Ascending aorta (tissue), 2 donors: ENCODE measurements around the gene CYP1A2. TPM values are rescaled to one million over a fixed set of nuclear protein-coding genes. Genes with fewer than 3 reads are reported as not detected.
"Not testable (repeated sequence)": the region's sequence is repeated elsewhere in the genome, so short reads cannot be mapped to it uniquely, and the experiment has no call there.

Experiments
- DNase-seq, 2 donors: peaks; one replicate each; pipeline ENCODE4 v3.0.0-alpha.2; 2019; ENCODE audit warnings: low spot score in 2 of 2
- H3K27ac ChIP-seq, 2 donors: fragments of 200-600 bp; sonication (generic); one replicate each; pipeline ENCODE4 v1.5.1; 2016 to 2017; ENCODE audit warnings: mild to moderate bottlenecking in 1 of 2
- H3K27me3 ChIP-seq: fragments of 200-600 bp; sonication (generic); one replicate; pipeline ENCODE4 v1.5.1; 2017
- H3K36me3 ChIP-seq, 2 donors: fragments of 200-600 bp; sonication (generic); one replicate each; pipeline ENCODE4 v1.5.1; 2016
- H3K4me1 ChIP-seq, 2 donors: fragments of 200-600 bp; sonication (generic); one replicate each; pipeline ENCODE4 v1.5.1; 2016 to 2017; ENCODE audit warnings: mild to moderate bottlenecking in 1 of 2
- H3K4me3 ChIP-seq, 2 donors: fragments of 200-600 bp; sonication (generic); one replicate each; pipeline ENCODE4 v1.5.1; 2016 to 2017; ENCODE audit warnings: mild to moderate bottlenecking in 1 of 2
- H3K9me3 ChIP-seq, 2 donors: fragments of 200-600 bp; sonication (generic); one replicate each; pipeline ENCODE4 v1.5.1; 2016
- intact Hi-C: fragments of 100-400 bp; cut with DNase I; formaldehyde crosslinking; loops from one replicate; pipeline ENCODE4 v1.15.1; 2023
- total RNA-seq: library from RNA; depleted of rRNA; stranded (reverse); fragments of >200 nt; gene quantifications from one replicate; pipeline ENCODE4 v1.1.0, GENCODE V29; 2016
- TF ChIP-seq, protein P1 (sequence below), 3 experiments: fragments of 200-600 bp in 2 of 3; fragments of 450-650 bp in 1 of 3; sonication (generic) in 2 of 3; IDR thresholded peaks; one replicate each; pipeline ENCODE4 v1.5.1; 2016 to 2019; ENCODE audit warnings: antibody characterized with exemption in 3 of 3, mild to moderate bottlenecking in 1 of 3, moderate library complexity in 1 of 3

The CYP1A2 gene
- total RNA-seq, 1 donor from 2014 or later = not detected

DNA sequence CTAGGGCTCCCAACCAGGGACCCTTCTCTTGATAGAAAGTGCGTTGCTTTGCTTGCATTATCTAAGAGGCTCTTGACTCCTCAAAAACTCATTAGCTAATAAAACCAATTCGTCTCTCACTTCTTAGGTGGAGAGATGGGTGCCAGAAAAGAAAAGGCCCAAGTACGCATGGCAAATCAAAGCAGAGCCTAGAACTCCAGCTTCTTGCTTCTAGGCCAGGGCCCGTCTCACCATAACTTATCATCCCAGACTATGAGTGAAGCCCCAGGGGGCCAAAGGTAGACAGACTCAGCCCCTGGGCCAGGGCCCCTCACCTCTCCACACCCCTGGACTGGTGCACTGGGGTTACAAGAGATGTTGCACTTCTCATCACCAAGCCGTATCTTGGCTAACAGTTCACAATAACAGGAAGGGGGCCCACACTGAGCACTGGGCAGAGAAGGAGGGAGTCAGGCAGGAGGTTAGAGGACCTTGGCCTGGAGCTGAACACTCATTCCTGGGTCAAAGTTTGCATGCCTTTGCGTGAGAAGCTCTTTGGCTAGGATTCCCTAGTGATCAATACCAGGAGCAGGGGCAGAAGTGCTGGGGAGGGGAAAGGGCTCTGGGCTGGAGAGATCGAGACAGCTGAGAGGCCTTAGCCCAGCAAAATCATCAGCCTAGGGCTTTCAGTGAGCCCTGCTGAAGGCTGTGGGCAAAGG lies 17.9 kb upstream of the CYP1A2 start:
- no peak overlapping the region for H3K27ac ChIP-seq
- peaks cover 4 to 8% of the 10 kb centered on the region in 2 donors for H3K4me1 ChIP-seq
- H3K36me3 ChIP-seq = no peaks in the 10 kb centered on the region
- no peaks in the 10 kb centered on the region for H3K9me3 ChIP-seq
- TF ChIP-seq, protein P1, sequence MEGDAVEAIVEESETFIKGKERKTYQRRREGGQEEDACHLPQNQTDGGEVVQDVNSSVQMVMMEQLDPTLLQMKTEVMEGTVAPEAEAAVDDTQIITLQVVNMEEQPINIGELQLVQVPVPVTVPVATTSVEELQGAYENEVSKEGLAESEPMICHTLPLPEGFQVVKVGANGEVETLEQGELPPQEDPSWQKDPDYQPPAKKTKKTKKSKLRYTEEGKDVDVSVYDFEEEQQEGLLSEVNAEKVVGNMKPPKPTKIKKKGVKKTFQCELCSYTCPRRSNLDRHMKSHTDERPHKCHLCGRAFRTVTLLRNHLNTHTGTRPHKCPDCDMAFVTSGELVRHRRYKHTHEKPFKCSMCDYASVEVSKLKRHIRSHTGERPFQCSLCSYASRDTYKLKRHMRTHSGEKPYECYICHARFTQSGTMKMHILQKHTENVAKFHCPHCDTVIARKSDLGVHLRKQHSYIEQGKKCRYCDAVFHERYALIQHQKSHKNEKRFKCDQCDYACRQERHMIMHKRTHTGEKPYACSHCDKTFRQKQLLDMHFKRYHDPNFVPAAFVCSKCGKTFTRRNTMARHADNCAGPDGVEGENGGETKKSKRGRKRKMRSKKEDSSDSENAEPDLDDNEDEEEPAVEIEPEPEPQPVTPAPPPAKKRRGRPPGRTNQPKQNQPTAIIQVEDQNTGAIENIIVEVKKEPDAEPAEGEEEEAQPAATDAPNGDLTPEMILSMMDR (IDR thresholded peaks at IDR 0.05) = no peak
- DNase-seq = no peak
- intact Hi-C loops = no loop called here
- no peaks in the 10 kb centered on the region for H3K27me3 ChIP-seq
- no peak overlapping the region for H3K4me3 ChIP-seq

DNA sequence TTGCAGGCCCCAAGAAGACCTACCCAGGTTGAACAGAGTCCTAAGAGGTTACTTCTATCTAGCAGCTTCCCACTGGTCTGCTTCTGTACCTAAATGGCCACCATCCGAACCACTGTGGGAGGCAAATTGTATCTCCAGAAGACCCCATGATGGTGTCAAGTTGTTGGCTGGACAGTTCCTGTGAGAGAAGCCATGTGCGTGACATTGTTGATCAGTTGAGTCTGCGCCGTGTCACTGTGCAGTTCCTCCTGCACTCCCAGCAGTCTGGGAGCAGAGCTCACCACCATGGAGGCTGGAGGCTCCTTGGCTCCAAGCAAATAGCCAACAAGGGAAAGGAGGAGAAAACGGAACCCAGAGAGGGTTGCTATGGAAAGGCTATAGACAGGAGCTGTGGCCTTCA lies 15.8 kb upstream of the CYP1A2 start:
- Histone ChIP-seq H3K9me3 (no peaks in the 10 kb centered on the region), H3K36me3 (no peaks in the 10 kb centered on the region), H3K27me3 (no peaks in the 10 kb centered on the region), H3K4me1 (no peaks in the 10 kb centered on the region), H3K4me3 (no peak overlapping the region), H3K27ac (no peak overlapping the region)
- no peak for DNase-seq
- intact Hi-C loops = no loop called here
- TF ChIP-seq, protein P1 (IDR thresholded peaks at IDR 0.05) = no peak

DNA sequence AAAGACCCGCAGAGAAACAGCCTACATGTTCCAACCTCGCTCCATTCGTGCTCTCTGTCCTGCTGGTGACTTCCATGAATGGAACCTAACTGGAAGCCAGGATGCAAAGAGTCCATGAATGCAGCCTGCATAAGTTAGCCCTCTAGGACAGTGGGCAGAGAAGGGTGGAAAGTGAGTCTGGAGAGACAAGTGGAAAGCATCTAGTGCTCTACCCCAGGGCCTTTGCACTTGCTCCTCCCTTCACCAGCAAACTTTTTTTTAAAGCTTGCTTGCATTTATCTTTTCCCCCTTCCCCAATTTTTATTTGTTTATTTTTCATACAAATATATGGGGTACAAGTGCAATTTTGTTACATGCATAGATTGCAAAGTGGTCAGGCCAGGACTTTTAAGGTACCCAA lies 15.4 kb upstream of the CYP1A2 start:
- H3K27ac ChIP-seq = no peak overlapping the region
- H3K9me3 ChIP-seq = no peaks in the 10 kb centered on the region
- no peaks in the 10 kb centered on the region for H3K36me3 ChIP-seq
- no peaks in the 10 kb centered on the region for H3K4me1 ChIP-seq
- TF ChIP-seq, protein P1 (IDR thresholded peaks at IDR 0.05) = no peak
- H3K27me3 ChIP-seq = no peaks in the 10 kb centered on the region
- intact Hi-C loops = no loop called here
- no peak for DNase-seq
- H3K4me3 ChIP-seq = no peak overlapping the region

DNA sequence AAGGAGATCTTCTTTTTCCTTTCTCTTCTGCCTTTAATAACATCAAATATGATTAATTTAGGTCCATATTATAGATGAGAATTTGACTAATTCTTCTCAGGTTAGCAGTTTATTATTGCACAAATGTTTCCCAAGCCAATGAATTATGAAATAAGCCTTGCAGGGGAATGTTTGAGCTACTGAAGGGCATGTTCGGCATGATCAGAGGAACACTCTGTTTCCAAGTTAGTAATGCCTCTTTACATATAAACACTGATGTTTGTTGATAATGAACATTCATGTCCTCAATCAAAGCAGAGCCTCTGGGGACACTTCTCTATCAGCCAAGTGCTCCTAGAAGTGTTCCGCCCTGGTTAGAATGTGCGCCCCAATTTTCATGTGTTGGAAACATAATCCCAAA lies 13.3 kb upstream of the CYP1A2 start:
- Histone ChIP-seq H3K4me1 (no peaks in the 10 kb centered on the region), H3K27me3 (no peaks in the 10 kb centered on the region), H3K27ac (no peak overlapping the region), H3K9me3 (no peaks in the 10 kb centered on the region), H3K36me3 (no peaks in the 10 kb centered on the region), H3K4me3 (no peak overlapping the region)
- TF ChIP-seq, protein P1 (IDR thresholded peaks at IDR 0.05) = no peak
- DNase-seq = no peak
- intact Hi-C loops = no loop called here

DNA sequence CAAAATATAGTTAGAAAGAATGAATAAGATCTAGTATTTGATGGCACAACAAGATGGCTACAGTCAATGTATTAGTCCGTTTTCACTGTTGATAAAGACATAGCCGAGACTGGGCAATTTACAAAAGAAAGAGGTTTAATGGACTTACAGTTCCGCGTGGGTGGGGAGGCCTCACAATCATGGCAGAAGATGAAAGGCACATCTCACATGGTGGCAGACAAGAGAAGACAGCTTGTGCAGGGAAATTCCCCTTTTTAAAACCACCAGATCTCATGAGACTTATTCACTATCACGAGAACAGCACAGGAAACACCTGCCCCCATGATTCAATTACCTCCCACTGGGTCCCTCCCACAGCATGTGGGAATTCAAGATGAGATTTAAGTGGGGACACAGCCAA lies 10.4 kb upstream of the CYP1A2 start:
- H3K27me3 ChIP-seq, H3K4me3 ChIP-seq, H3K27ac ChIP-seq, H3K4me1 ChIP-seq, DNase-seq, intact Hi-C loops, H3K36me3 ChIP-seq, H3K9me3 ChIP-seq: not testable (repeated sequence)

DNA sequence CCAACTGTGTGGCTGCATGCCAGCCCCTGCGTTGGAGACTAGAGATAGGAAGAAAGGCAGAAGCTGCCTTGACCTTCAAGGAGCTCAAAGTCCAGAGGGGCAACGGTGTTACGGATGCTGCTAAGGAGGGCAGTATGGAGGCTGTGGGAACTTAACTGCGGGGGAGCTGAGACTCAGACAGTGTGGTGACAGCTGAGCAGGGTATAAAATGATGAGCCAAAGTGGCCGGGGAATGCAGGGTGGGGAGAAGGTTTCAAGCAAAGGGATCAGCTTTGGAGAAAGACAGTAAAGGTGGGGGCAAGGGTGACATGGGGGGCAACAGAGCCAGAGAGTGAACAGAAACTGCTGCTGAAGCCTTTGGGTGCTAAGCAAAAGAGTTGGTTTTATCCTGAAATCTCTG lies 6.2 kb upstream of the CYP1A2 start:
- no peaks in the 10 kb centered on the region for H3K27me3 ChIP-seq
- no peaks in the 10 kb centered on the region for H3K36me3 ChIP-seq
- TF ChIP-seq, protein P1 (IDR thresholded peaks at IDR 0.05) = no peak
- H3K9me3 ChIP-seq = peaks cover 0 to 3% of the 10 kb centered on the region in 2 donors
- H3K4me3 ChIP-seq = no peak overlapping the region
- intact Hi-C loops = no loop called here
- no peak overlapping the region for H3K27ac ChIP-seq
- H3K4me1 ChIP-seq = no peaks in the 10 kb centered on the region
- DNase-seq = no peak
